ENCODE measurements around the gene C1orf21.

Gene C1orf21

GRCh38 chr1:184553845-184554244 is 167.0 kb downstream of the C1orf21 start:
- Histone ChIP-seq H3K79me2 (ENCODE audit: insufficient read depth, low read length) (no peaks in the 10 kb centered on the region), H3K9me2 (ENCODE audit: low read depth, low read length) (no peaks in the 10 kb centered on the region)
- no peak for TF ChIP-seq CTCF (IDR thresholded peaks at IDR 0.05; ENCODE audit: low read length)
- no peak for TF ChIP-seq EZH2 (IDR thresholded peaks at IDR 0.05; ENCODE audit: borderline replicate concordance, low read length)

GRCh38 chr1:184555665-184556641 is 169.1 kb downstream of the C1orf21 start:
- Histone ChIP-seq H3K4me2 (ENCODE audit: low read length) (no peak overlapping the region), H3K79me2 (ENCODE audit: insufficient read depth, low read length) (no peaks in the 10 kb centered on the region), H3K4me1 (ENCODE audit: insufficient read depth, low read length, severe bottlenecking) (no peaks in the 10 kb centered on the region), H3K9me3 (ENCODE audit: low read length) (no peaks in the 10 kb centered on the region), H3K9me2 (ENCODE audit: low read depth, low read length) (no peaks in the 10 kb centered on the region), H3F3A (ENCODE audit: insufficient read depth, low read length) (no peaks in the 10 kb centered on the region), H3K9ac (ENCODE audit: low read length) (no peak overlapping the region), H3K4me3 (ENCODE audit: low read depth, low read length, poor library complexity, severe bottlenecking) (no peak overlapping the region), H4K20me1 (ENCODE audit: insufficient read depth, low read length) (no peaks in the 10 kb centered on the region), H3K27me3 (ENCODE audit: insufficient read depth, low read length) (no peaks in the 10 kb centered on the region), H2AFZ (ENCODE audit: low read length) (no peak overlapping the region), H3K27ac (ENCODE audit: low read depth, low read length, poor library complexity, severe bottlenecking) (no peak overlapping the region), H3K36me3 (ENCODE audit: insufficient read depth, low read length) (no peaks in the 10 kb centered on the region)
- TF ChIP-seq EZH2 (IDR thresholded peaks at IDR 0.05; ENCODE audit: borderline replicate concordance, low read length) (no peak), CTCF (IDR thresholded peaks at IDR 0.05; ENCODE audit: low read length) (no peak)

More at GRCh38 chr1:184553845-184554244, 167.0 kb downstream of the C1orf21 start:
- Histone ChIP-seq H3K9me3 (ENCODE audit: low read length) (no peaks in the 10 kb centered on the region), H3F3A (ENCODE audit: insufficient read depth, low read length) (no peaks in the 10 kb centered on the region), H3K4me3 (ENCODE audit: low read depth, low read length, poor library complexity, severe bottlenecking) (no peak overlapping the region), H2AFZ (ENCODE audit: low read length) (no peak overlapping the region), H3K4me1 (ENCODE audit: insufficient read depth, low read length, severe bottlenecking) (no peaks in the 10 kb centered on the region), H3K4me2 (ENCODE audit: low read length) (no peak overlapping the region), H4K20me1 (ENCODE audit: insufficient read depth, low read length) (no peaks in the 10 kb centered on the region), H3K27ac (ENCODE audit: low read depth, low read length, poor library complexity, severe bottlenecking) (no peak overlapping the region), H3K36me3 (ENCODE audit: insufficient read depth, low read length) (no peaks in the 10 kb centered on the region), H3K27me3 (ENCODE audit: insufficient read depth, low read length) (no peaks in the 10 kb centered on the region), H3K9ac (ENCODE audit: low read length) (no peak overlapping the region)

DNA sequence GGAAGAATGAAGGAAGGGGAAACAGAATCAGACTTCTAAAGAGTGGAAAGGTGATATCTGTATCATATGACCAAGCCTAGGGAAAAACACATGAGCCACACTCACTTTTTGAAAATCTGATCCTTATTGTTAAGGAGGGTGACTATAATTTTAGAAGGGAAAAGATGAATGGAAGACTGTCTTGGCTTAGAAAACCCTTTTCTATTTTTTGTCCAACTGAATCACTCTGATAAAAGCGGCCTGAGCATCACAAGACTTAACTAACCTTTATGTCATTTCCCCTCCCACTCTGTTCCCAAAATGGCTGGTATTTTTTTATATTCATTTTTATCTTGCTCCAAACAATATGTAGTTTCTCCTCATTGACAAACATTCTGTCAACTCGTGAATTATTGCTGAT is 169.8 kb downstream of the C1orf21 start:
- H3K4me1 ChIP-seq (ENCODE audit: insufficient read depth, low read length, severe bottlenecking): no peaks in the 10 kb centered on the region
- no peak overlapping the region for H3K4me3 ChIP-seq (ENCODE audit: low read depth, low read length, poor library complexity, severe bottlenecking)
- no peak overlapping the region for H3K9ac ChIP-seq (ENCODE audit: low read length)
- TF ChIP-seq EZH2 (IDR thresholded peaks at IDR 0.05; ENCODE audit: borderline replicate concordance, low read length) (no peak), CTCF (IDR thresholded peaks at IDR 0.05; ENCODE audit: low read length) (no peak)
- no peak overlapping the region for H3K4me2 ChIP-seq (ENCODE audit: low read length)
- H4K20me1 ChIP-seq (ENCODE audit: insufficient read depth, low read length): no peaks in the 10 kb centered on the region
- H2AFZ ChIP-seq (ENCODE audit: low read length): no peak overlapping the region
- no peak overlapping the region for H3K27ac ChIP-seq (ENCODE audit: low read depth, low read length, poor library complexity, severe bottlenecking)
- H3K9me2 ChIP-seq (ENCODE audit: low read depth, low read length): no peaks in the 10 kb centered on the region
- no peaks in the 10 kb centered on the region for H3K27me3 ChIP-seq (ENCODE audit: insufficient read depth, low read length)
- no peaks in the 10 kb centered on the region for H3F3A ChIP-seq (ENCODE audit: insufficient read depth, low read length)
- no peaks in the 10 kb centered on the region for H3K36me3 ChIP-seq (ENCODE audit: insufficient read depth, low read length)
- no peaks in the 10 kb centered on the region for H3K79me2 ChIP-seq (ENCODE audit: insufficient read depth, low read length)
- no peaks in the 10 kb centered on the region for H3K9me3 ChIP-seq (ENCODE audit: low read length)
